ENCODE measurements around the gene STXBP3.

STXBP3 gene

GRCh38 chr1:108811611-108812010 lies 65.1 kb downstream of the STXBP3 start:
- DNase-seq = no peak

DNA sequence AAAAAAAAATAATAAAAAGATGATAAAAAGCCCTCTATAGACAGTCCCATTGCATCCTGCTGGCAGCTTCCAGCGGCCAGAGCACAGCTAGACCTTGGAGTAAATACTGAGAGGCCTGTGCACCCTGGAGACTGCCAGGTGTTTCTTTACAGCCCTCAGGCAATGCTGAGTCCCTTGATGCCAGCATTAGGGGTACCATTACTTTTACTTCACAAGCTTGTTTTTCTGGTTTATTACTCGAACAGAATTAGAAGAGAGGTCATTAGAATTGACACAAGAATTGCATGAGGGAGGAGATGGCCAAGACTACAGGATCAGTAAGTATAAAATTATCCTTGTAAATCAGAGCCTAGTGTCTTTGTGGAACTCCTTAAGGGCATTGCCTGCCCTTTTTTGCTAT lies 66.9 kb downstream of the STXBP3 start:
- no peak for DNase-seq

- no peak for DNase-seq
These were observed 68.1 kb downstream of the STXBP3 start for GRCh38 chr1:108814343-108815125.

GRCh38 chr1:108815566-108815965 lies 69.1 kb downstream of the STXBP3 start:
- DNase-seq = no peak

DNA sequence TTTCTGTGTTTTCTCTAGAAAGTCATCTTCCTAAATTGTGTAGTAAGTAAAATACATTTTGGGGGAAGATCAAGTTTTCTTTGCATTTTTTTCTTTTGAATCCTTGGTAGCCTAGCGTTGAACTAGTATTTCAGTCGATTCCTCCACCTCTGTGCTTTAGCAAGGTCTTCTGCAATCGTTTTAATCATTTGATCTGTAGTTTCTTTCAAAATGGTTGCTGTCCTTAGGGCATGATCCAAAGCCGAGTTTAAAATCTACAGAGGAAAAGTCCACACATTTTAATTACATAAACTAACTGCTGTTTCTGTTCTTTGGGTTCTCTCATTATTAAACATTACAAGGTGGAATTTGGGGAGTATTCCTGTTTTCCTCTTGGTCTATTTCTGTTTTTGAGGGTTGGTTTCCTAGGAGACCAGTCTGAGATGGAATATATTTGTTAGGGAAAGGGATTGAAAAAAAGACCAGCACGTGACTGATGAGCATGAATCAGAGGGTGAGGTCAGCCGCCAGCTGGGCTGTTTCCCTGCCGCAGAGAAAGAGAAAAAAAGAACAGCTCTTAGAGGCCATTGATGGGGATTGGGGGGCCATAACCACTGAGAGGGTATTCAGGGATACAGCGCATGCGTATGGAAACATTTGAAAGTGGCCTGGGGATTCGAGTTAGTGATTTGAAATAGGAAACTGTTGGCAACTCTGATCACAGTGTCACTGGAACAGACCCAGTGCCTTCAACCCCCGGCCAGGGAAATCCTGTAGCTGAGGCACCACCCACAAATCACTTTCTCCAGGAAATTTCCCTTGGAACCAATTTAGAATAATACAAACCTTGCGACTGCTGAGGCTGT lies 69.8 kb downstream of the STXBP3 start:
- peak; percentile 73 for DNase-seq

- DNase-seq = no peak
These were observed 70.5 kb downstream of the STXBP3 start for GRCh38 chr1:108817016-108817415.

DNA sequence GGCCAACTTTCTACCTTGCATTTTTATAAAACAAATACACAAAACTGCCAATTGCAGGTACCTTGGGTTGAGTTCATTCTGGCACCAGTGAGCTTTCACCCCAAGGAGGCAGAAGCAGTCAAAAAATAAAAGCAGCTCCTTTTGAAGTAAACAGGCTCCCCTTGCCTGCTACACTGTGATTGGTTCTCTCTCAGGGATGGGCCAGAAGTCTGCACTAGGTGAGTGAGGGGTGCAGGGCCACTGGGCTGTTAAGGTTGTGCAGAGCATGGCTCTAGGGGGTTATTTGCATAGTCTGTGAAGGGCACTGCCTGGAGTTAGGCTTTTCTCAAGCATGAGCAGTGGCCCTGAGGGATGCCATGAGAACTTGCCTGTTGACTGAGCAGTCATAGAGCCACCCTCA lies 71.3 kb downstream of the STXBP3 start:
- DNase-seq = no peak

- no peak for DNase-seq
These were observed 73.4 kb downstream of the STXBP3 start for GRCh38 chr1:108819878-108820277.

DNA sequence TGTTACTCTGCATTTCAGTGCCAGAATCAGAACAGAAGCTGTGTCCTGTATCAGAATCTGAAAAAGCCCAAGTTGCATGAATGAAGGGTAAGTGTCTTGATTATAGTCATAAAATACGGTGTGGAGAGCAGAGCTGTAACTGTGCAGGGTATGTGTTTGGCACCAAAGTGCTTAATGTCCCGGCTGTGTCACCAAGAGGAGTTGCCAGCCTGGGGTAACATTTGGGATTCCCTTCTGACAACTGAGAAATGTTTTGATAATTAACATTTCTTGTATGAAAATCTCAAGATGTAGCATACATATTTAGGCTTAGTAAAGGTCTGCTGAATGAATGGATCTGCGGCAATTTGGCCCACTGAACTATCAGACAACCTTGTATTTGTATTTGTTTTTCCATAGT lies 77.2 kb downstream of the STXBP3 start:
- DNase-seq = no peak

GRCh38 chr1:108824051-108824450 lies 77.6 kb downstream of the STXBP3 start:
- DNase-seq = no peak

DNA sequence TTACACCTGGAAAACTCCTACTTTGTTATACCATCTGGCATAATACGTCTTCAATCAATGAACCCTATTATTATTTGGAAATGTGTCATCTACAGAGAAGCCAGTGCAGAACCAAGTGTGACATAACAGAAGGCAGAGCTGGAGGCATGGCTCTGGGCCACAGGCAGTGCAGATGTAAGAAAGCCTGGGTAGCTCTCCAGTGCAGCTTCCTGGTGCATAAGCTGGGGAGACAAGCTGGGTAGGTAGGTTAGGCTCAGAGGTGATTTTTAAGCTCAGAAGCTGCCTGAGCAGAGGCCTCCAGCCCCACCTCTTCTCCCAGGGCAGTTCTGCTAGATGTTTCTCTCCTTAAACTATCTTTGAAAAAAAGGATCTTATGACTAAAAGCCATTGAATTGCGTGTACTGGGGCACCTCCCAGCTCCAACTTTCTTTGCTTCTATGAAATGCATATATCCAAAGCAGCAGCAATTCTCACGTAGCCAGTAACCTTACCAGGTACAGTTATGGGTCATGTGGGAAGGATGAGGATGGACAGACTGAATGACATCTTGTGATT lies 79.7 kb downstream of the STXBP3 start:
- no peak for DNase-seq

- peak; percentile 54 for DNase-seq
These were observed 81.8 kb downstream of the STXBP3 start for GRCh38 chr1:108828074-108828961.

GRCh38 chr1:108829498-108829916 lies 83.0 kb downstream of the STXBP3 start:
- DNase-seq = no peak

DNA sequence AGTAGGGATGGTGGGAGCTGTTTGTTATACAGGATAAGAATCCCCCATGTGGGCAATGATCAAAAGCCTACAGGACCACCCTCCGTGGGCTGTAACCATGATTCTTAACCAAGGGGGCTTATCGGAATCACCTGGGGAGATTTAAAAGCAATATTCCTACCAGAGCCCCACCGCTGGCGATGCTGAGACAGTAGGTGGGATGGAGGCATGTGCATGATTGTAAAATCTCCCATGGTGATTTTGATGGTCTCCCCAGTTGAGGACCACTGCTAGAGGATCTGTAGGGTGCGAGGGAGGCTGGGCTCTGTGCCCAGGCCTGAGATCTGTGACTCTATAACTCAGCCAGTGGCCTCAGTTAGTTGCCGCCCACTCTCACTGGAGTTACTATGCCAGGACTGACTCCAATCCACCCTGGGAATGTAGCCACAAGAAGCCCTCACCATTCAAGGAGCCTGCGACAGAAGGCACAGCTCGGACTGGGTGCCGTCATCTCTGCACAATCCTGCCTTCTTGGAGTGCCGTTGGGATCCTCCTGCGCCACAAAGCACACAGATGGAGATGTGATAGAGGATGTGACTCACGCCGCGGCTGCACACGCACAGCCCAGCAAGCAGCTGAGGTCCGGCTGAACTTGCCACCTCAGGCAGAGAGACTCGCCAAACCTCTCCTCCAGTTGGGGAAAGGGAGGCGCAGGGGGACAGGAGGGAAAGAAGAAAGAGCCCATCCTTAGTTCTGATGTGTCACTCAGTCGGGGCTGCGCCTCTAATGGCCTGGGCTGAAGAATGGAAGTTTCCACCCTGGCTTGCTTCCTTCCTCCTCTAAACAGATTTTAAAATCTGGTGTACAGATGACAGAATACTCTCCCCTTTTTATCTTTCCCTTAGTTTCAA lies 83.9 kb downstream of the STXBP3 start:
- DNase-seq = no peak

GRCh38 chr1:108831225-108831624 lies 84.8 kb downstream of the STXBP3 start:
- DNase-seq = no peak

DNA sequence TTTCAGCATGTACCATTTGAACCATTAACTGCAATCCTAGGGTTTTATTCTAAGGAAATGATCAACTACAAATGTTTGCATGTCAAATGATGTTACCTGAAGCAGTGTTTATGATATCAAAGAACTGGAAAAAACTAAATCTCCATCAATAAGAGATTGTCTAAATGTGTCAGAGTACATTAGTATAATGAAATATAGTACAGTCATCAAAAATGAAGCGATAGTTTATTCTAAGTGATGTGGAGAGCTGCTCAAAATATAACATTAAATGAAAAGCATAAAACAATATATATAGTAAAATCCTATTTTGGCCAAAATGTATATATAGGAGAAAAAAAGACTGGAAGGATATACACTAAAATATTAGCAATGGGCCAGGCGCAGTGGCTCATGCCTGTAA lies 86.5 kb downstream of the STXBP3 start:
- no peak for DNase-seq

DNA sequence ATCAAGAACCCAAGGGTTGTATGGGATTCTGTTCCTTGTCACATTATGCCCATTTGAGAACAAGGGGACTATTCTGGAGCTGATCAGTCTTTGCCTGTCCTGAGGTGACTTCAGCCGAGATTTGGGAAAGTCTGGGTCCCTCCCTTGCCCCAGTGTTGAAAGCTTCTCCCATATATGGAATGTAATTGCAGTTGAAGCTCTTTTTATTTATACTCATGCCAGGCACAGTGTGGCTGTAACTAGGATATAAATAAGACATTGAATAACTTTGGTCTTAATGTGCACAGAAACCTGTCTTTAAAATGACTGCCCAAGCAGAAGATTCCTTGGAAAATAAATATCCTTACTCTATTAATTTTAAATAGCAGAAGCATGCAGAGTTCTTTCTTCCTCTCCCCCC lies 95.2 kb downstream of the STXBP3 start:
- no peak for DNase-seq

DNA sequence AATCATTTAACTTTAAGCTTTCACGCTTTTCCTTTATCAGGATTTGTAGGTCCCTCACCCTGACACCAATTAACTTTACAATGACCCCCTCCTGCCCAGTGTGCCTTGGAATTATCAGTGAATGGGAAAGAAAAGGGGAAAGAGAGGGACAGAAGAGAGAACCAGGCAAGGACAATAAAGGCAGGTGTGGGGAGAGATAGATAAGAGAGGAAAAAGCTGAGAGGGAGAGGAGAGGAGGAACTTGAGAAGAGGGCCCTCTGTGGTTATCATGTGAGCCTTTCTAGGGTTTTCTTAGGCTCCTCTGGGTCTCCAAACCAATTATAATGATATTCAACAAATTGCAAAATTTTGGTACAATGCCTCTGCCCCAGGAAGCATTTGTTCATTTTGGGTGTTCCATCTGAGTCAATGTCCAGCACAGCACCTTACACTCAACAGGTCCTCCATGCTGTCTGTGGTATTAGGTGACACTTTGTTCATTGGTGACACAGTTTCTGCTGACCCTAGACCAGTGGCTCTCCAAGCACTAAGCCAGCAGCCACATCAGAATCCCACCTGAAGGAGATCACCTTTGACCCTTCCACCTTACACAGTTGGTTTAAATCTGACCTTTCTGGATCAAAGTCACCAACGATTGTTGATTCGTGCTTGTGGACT lies 96.2 kb downstream of the STXBP3 start:
- no peak for DNase-seq

GRCh38 chr1:108843390-108844137 lies 97.1 kb downstream of the STXBP3 start:
- no peak for DNase-seq

DNA sequence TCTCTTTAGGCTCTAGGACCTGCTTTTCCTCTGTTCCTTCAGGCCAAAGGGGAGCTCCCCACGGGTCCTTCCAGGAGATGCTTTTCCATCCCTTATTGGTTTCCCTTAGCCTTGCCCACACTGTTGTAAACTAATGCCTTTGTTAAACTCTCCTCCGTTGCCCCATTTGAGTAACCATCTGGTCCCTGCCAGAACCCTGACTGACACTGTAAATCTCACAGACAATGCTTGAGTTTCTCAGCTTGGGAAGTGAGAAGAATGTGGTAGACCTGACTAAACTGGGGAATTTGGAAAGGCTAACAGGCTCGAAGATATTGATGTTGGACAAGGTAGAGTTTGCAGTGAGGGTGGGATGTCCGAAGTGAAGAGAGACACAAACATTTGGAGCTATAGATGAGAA lies 99.0 kb downstream of the STXBP3 start:
- DNase-seq = no peak

Measured in NCI-H226 (cell line).